HepG2 (cell line): ENCODE measurements around the gene ZSCAN31. TPM values are rescaled to one million over a fixed set of nuclear protein-coding genes. Genes with fewer than 3 reads are reported as not detected.

Source experiments
- ELF4 ChIP-seq: sonication (generic); formaldehyde crosslinking; IDR thresholded peaks from 2 replicates; pipeline ENCODE4 v1.5.0; 2020; ENCODE audit warnings: missing genetic modification reagents, mild to moderate bottlenecking, moderate library complexity, borderline replicate concordance
- ETV5 ChIP-seq: IDR thresholded peaks from 2 replicates; pipeline ENCODE4 v1.6.1; 2018; ENCODE audit warnings: missing biosample characterization, missing genetic modification reagents, inconsistent platforms, borderline replicate concordance
- GABPB1 ChIP-seq: IDR thresholded peaks from 2 replicates; pipeline ENCODE4 v1.6.1; 2016; ENCODE audit warnings: mild to moderate bottlenecking, missing genetic modification reagents, moderate library complexity, missing compliant biosample characterization
- HNF4A ChIP-seq: sonication (generic); formaldehyde crosslinking; IDR thresholded peaks from 2 replicates; pipeline ENCODE4 v1.4.0; 2020; ENCODE audit warnings: missing genetic modification reagents
- NFE2L1 ChIP-seq: sonication (generic); formaldehyde crosslinking; IDR thresholded peaks from 2 replicates; pipeline ENCODE4 v1.4.0; 2020; ENCODE audit warnings: missing genetic modification reagents, mild to moderate bottlenecking, borderline replicate concordance
- NR2F1 ChIP-seq, 2 experiments: fragments of 450-650 bp in 1 of 2; formaldehyde crosslinking in 1 of 2; IDR thresholded peaks; 2 replicates each; pipeline versions ENCODE4 v1.5.0 to v1.6.1; 2016 to 2020; ENCODE audit warnings: mild to moderate bottlenecking in 1 of 2, missing compliant biosample characterization in 1 of 2, missing genetic modification reagents in 1 of 2, moderate library complexity in 1 of 2
- POLR2AphosphoS5 ChIP-seq: IDR thresholded peaks from 2 replicates; pipeline ENCODE4 v1.6.1; 2012; ENCODE audit warnings: low read depth, low read length
- RBM39 ChIP-seq: fragments of 200-400 bp; formaldehyde crosslinking; IDR thresholded peaks from one replicate; pipeline ENCODE4 v1.6.1; 2018; ENCODE audit warnings: antibody characterized with exemption, mild to moderate bottlenecking, low read depth, low read length; ENCODE audit not compliant: poor library complexity, severe bottlenecking
- SIX1 ChIP-seq: sonication (generic); formaldehyde crosslinking; IDR thresholded peaks from 2 replicates; pipeline ENCODE4 v1.4.0; 2020; ENCODE audit warnings: missing genetic modification reagents, borderline replicate concordance
- TCF7 ChIP-seq: sonication (generic); IDR thresholded peaks from 2 replicates; pipeline ENCODE4 v1.6.1; 2016; ENCODE audit warnings: antibody characterized with exemption, low read depth
- TEAD2 ChIP-seq: sonication (generic); formaldehyde crosslinking; IDR thresholded peaks from 2 replicates; pipeline ENCODE4 v1.9.0; 2021; ENCODE audit warnings: missing genetic modification reagents
- ZC3H4 ChIP-seq: sonication (generic); formaldehyde crosslinking; IDR thresholded peaks from 2 replicates; pipeline ENCODE4 v1.4.0; 2020; ENCODE audit warnings: missing genetic modification reagents, borderline replicate concordance
- ZSCAN25 ChIP-seq: sonication (generic); formaldehyde crosslinking; IDR thresholded peaks from 2 replicates; pipeline ENCODE4 v1.8.0; 2022; ENCODE audit warnings: mild to moderate bottlenecking, missing genetic modification reagents
- polyA plus RNA-seq, 8 experiments: library from polyadenylated mRNA; depleted of rRNA in 3 of 8; stranded (reverse) in 7 of 8; unstranded in 1 of 8; fragments of >200 nt; fragmentation: Illumina TruSeq in 4 of 8; extraction: Trizol in 4 of 8; gene quantifications; 2 replicates each; pipeline versions ENCODE4 v1.2.1 to v1.2.3, GENCODE V29; 2011 to 2016; ENCODE audit warnings: low read depth in 4 of 8, missing spikeins in 1 of 8, mixed read lengths in 1 of 8; ENCODE audit not compliant: insufficient read depth in 1 of 8
- total RNA-seq, 5 experiments: library from RNA; depleted of rRNA; stranded (reverse); fragments of >200 nt; fragmentation: Illumina TruSeq; extraction: Trizol; gene quantifications; 2 replicates each; pipeline ENCODE4 v1.2.3, GENCODE V29; 2016; ENCODE audit warnings: low read depth in 1 of 5
- TF ChIP-seq, protein P1 (sequence below): sonication (generic); formaldehyde crosslinking; IDR thresholded peaks from 2 replicates; pipeline ENCODE4 v1.5.0; 2020; ENCODE audit warnings: missing genetic modification reagents
- TF ChIP-seq, protein P2 (sequence below): sonication (generic); formaldehyde crosslinking; IDR thresholded peaks from 2 replicates; pipeline ENCODE4 v1.4.0; 2020; ENCODE audit warnings: missing genetic modification reagents
- TF ChIP-seq, protein P3 (sequence below): sonication (generic); formaldehyde crosslinking; IDR thresholded peaks from 2 replicates; pipeline ENCODE4 v1.9.0; 2021; ENCODE audit warnings: missing genetic modification reagents, mild to moderate bottlenecking, borderline replicate concordance
- TF ChIP-seq, protein P4 (sequence below): sonication (generic); formaldehyde crosslinking; IDR thresholded peaks from 2 replicates; pipeline ENCODE4 v1.9.0; 2021; ENCODE audit warnings: mild to moderate bottlenecking, missing genetic modification reagents

ZSCAN31 gene
- total and polyA plus RNA-seq, 2 of the 13 experiments (the other 11 are each of a cell fraction or from before 2014, with no cell fraction given) = 5.3 to 6.2 TPM

DNA sequence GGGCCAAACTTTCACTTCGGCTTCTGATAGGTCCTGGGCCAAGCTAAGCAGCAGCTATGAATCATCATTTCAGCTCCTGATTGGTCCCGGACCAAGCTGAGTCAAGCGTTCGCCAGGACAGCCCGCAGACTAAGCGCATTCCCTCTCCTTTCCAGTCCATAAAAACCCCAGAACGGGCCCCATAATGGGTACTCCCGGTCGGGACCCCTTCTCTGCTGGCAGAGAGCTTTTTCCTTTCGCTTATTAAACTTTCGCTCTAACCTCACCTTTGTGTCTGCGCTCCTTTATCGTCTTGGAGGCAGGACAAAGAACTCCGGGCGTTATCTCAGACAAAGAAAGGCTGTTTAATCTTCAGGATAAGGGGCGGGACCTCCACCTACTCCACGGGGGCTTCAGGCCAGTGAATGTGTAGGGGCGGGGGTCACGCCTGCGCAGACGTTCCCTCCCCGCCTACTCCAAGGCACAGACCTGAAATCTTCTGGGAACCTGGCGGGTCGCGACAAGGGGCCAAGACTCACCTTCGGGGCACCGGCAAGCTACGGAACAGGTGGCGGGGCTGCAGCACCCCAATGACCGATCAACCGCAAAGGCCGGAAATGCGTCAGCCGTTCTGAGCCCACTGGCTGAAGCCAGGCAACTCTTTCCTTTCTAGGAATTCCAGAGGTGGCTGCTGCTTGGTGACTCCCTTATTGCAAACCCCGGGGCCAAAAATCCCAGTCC is at the start of gene ZSCAN31 (continued):
- TF ChIP-seq NR2F1 (CRISPR knock-in tag; IDR thresholded peaks at IDR 0.05) = peak; percentile 29 to 34; a peak in 2 of 4 replicates
- peak; percentile 75 for TF ChIP-seq RBM39
- peak; percentile 94 for TF ChIP-seq POLR2AphosphoS5
- no peak for TF ChIP-seq HNF4A (CRISPR knock-in tag)
- peak; percentile 23; the same call in 1 of the 2 replicates for TF ChIP-seq ETV5 (CRISPR knock-in tag)
- TF ChIP-seq TEAD2 (CRISPR knock-in tag) = no peak
- TF ChIP-seq ZC3H4 (CRISPR knock-in tag) = peak; percentile 78; the same call in 1 of the 2 replicates
- no peak for TF ChIP-seq ZSCAN25 (CRISPR knock-in tag)
- no peak for TF ChIP-seq TCF7
- TF ChIP-seq, protein P1, sequence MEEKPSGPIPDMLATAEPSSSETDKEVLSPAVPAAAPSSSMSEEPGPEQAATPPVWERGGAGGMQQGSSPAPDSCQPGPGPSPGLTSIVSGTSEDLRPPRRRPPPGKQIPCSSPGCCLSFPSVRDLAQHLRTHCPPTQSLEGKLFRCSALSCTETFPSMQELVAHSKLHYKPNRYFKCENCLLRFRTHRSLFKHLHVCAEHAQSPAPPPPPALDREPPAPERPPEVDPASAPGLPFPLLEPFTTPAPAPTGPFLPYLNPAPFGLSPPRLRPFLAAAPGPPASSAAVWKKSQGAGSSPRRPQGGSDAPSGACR = no peak; the same call in 1 of the 2 replicates
- 0 out of 2 replicates have a peak, but pooled peaks have one; percentile 23 for TF ChIP-seq SIX1 (CRISPR knock-in tag)
- TF ChIP-seq, protein P2, sequence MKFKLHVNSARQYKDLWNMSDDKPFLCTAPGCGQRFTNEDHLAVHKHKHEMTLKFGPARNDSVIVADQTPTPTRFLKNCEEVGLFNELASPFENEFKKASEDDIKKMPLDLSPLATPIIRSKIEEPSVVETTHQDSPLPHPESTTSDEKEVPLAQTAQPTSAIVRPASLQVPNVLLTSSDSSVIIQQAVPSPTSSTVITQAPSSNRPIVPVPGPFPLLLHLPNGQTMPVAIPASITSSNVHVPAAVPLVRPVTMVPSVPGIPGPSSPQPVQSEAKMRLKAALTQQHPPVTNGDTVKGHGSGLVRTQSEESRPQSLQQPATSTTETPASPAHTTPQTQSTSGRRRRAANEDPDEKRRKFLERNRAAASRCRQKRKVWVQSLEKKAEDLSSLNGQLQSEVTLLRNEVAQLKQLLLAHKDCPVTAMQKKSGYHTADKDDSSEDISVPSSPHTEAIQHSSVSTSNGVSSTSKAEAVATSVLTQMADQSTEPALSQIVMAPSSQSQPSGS (CRISPR knock-in tag) = peak; percentile 97
- TF ChIP-seq ELF4 (CRISPR knock-in tag) = no peak
- peak; percentile 91 for TF ChIP-seq GABPB1 (CRISPR knock-in tag)
- no peak for TF ChIP-seq NFE2L1 (CRISPR knock-in tag)
- TF ChIP-seq, protein P3, sequence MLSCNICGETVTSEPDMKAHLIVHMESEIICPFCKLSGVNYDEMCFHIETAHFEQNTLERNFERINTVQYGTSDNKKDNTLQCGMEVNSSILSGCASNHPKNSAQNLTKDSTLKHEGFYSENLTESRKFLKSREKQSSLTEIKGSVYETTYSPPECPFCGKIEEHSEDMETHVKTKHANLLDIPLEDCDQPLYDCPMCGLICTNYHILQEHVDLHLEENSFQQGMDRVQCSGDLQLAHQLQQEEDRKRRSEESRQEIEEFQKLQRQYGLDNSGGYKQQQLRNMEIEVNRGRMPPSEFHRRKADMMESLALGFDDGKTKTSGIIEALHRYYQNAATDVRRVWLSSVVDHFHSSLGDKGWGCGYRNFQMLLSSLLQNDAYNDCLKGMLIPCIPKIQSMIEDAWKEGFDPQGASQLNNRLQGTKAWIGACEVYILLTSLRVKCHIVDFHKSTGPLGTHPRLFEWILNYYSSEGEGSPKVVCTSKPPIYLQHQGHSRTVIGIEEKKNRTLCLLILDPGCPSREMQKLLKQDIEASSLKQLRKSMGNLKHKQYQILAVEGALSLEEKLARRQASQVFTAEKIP (CRISPR knock-in tag) = no peak
- TF ChIP-seq, protein P4, sequence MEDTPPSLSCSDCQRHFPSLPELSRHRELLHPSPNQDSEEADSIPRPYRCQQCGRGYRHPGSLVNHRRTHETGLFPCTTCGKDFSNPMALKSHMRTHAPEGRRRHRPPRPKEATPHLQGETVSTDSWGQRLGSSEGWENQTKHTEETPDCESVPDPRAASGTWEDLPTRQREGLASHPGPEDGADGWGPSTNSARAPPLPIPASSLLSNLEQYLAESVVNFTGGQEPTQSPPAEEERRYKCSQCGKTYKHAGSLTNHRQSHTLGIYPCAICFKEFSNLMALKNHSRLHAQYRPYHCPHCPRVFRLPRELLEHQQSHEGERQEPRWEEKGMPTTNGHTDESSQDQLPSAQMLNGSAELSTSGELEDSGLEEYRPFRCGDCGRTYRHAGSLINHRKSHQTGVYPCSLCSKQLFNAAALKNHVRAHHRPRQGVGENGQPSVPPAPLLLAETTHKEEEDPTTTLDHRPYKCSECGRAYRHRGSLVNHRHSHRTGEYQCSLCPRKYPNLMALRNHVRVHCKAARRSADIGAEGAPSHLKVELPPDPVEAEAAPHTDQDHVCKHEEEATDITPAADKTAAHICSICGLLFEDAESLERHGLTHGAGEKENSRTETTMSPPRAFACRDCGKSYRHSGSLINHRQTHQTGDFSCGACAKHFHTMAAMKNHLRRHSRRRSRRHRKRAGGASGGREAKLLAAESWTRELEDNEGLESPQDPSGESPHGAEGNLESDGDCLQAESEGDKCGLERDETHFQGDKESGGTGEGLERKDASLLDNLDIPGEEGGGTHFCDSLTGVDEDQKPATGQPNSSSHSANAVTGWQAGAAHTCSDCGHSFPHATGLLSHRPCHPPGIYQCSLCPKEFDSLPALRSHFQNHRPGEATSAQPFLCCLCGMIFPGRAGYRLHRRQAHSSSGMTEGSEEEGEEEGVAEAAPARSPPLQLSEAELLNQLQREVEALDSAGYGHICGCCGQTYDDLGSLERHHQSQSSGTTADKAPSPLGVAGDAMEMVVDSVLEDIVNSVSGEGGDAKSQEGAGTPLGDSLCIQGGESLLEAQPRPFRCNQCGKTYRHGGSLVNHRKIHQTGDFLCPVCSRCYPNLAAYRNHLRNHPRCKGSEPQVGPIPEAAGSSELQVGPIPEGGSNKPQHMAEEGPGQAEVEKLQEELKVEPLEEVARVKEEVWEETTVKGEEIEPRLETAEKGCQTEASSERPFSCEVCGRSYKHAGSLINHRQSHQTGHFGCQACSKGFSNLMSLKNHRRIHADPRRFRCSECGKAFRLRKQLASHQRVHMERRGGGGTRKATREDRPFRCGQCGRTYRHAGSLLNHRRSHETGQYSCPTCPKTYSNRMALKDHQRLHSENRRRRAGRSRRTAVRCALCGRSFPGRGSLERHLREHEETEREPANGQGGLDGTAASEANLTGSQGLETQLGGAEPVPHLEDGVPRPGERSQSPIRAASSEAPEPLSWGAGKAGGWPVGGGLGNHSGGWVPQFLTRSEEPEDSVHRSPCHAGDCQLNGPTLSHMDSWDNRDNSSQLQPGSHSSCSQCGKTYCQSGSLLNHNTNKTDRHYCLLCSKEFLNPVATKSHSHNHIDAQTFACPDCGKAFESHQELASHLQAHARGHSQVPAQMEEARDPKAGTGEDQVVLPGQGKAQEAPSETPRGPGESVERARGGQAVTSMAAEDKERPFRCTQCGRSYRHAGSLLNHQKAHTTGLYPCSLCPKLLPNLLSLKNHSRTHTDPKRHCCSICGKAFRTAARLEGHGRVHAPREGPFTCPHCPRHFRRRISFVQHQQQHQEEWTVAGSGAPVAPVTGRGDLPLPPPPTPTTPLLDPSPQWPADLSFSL (CRISPR knock-in tag) = no peak
